Lung (tissue), 12 donors: ENCODE measurements around the gene ITPK1. TPM values are rescaled to one million over a fixed set of nuclear protein-coding genes. Genes with fewer than 3 reads are reported as not detected.

Experiments
- ATAC-seq: fragments of 200-7000 bp; cut with Tn5 transposase; one replicate; pipeline ENCODE4 v1.9.1; 2020; ENCODE audit warnings: moderate number of reproducible peaks; ENCODE audit not compliant: insufficient read depth, low FRiP score
- DNase-seq, 3 donors: peaks; one replicate each; pipeline ENCODE4 v3.0.0-alpha.2; 2013 to 2017
- H3K27ac ChIP-seq, 2 donors: one replicate each; pipeline ENCODE4 v1.5.1; 2013; ENCODE audit warnings: mild to moderate bottlenecking in 2 of 2, moderate library complexity in 2 of 2, control low read depth in 1 of 2, inconsistent platforms in 1 of 2, low read depth in 1 of 2, low read length in 1 of 2
- H3K27me3 ChIP-seq, 3 donors: one replicate each; pipeline ENCODE4 v1.5.1; 2013; ENCODE audit warnings: low read length in 2 of 3; ENCODE audit not compliant: control insufficient read depth in 3 of 3, insufficient read depth in 3 of 3
- H3K36me3 ChIP-seq, 4 donors: one replicate each; pipeline ENCODE4 v1.5.1; 2013; ENCODE audit warnings: low read length in 4 of 4, mild to moderate bottlenecking in 1 of 4, moderate library complexity in 1 of 4; ENCODE audit not compliant: control insufficient read depth in 4 of 4, insufficient read depth in 4 of 4
- H3K4me1 ChIP-seq, 5 donors: one replicate each; pipeline ENCODE4 v1.5.1; 2013; ENCODE audit warnings: low read length in 5 of 5, mild to moderate bottlenecking in 2 of 5, moderate library complexity in 1 of 5; ENCODE audit not compliant: control insufficient read depth in 5 of 5, insufficient read depth in 5 of 5
- H3K4me3 ChIP-seq: one replicate; pipeline ENCODE4 v1.5.1; 2013; ENCODE audit warnings: mild to moderate bottlenecking, control low read depth, moderate library complexity
- H3K9ac ChIP-seq, 2 donors: one replicate each; pipeline ENCODE4 v1.5.1; 2013; ENCODE audit warnings: low read length in 2 of 2, control low read depth in 1 of 2; ENCODE audit not compliant: insufficient read depth in 1 of 2
- H3K9me3 ChIP-seq, 4 donors: one replicate each; pipeline ENCODE4 v1.5.1; 2013; ENCODE audit warnings: low read length in 3 of 4, mild to moderate bottlenecking in 1 of 4, moderate library complexity in 1 of 4; ENCODE audit not compliant: control insufficient read depth in 4 of 4, insufficient read depth in 3 of 4
- CTCF ChIP-seq: IDR thresholded peaks from 2 replicates; pipeline ENCODE4 v1.5.1; 2012; ENCODE audit warnings: mild to moderate bottlenecking; ENCODE audit errors: control extremely low read depth, extremely low read depth
- WGBS, 2 donors: extraction: QIAGEN DNeasy Blood & Tissue Kit; methylation state at CpG; one replicate each; pipeline ENCODE4 v1.1.7; 2013; 5-methylcytosine and 5-hydroxymethylcytosine counted together
- polyA plus RNA-seq, 2 donors: library from polyadenylated mRNA; stranded (reverse); fragments of 200-250 nt; gene quantifications; one replicate each; pipeline ENCODE4 v1.2.1, GENCODE V29; 2013
- total RNA-seq, 2 donors: library from RNA; depleted of rRNA in 1 of 2; stranded (reverse); fragments of >200 nt in 1 of 2; gene quantifications; one replicate each; pipeline ENCODE4 v1.2.1, GENCODE V29; 2014 to 2021
- donor health status: control.
- donor health status: control.
- donor health status: Bipolar disorder and iron deficiency.
- donor health status: healthy.
- donor health status: DM: yes; HTN: yes; CAD: no.

Gene ITPK1
- total and polyA plus RNA-seq, 4 donors = 17.5 to 99.4 (median 45.3) TPM

GRCh38 chr14:92967346-92967926 lies 148.3 kb downstream of the ITPK1 start:
- WGBS, 2 donors = 96 to 97% methylated on average over 2 of the region's 2 CpGs
- Histone ChIP-seq H3K27ac (no peak overlapping the region), H3K36me3 (peaks cover 0 to 4% (median 0%) of the 10 kb centered on the region in 4 donors), H3K27me3 (no peaks in the 10 kb centered on the region), H3K9ac (no peak overlapping the region), H3K4me1 (peaks cover 0 to 9% (median 6%) of the 10 kb centered on the region in 5 donors), H3K4me3 (no peak overlapping the region), H3K9me3 (no peaks in the 10 kb centered on the region)
- DNase-seq (no peak), ATAC-seq (no peak)
- TF ChIP-seq CTCF = no peak

- ATAC-seq (no peak), DNase-seq (no peak)
- 73 to 80% methylated on average over 1 of the region's 1 CpG for WGBS, 2 donors
- Histone ChIP-seq H3K36me3 (peaks cover 0 to 21% (median 3%) of the 10 kb centered on the region in 4 donors), H3K4me1 (peaks cover 0 to 11% (median 6%) of the 10 kb centered on the region in 5 donors), H3K27ac (no peak overlapping the region), H3K27me3 (no peaks in the 10 kb centered on the region), H3K9ac (no peak overlapping the region), H3K9me3 (no peaks in the 10 kb centered on the region), H3K4me3 (no peak overlapping the region)
- no peak for TF ChIP-seq CTCF
Observed at GRCh38 chr14:92965281-92965680, 150.4 kb downstream of the ITPK1 start.

- Histone ChIP-seq H3K27ac (peak overlapping the region in 1 of 2 donors; percentile 28), H3K4me3 (no peak overlapping the region), H3K4me1 (peaks cover 0 to 16% (median 7%) of the 10 kb centered on the region in 5 donors), H3K9me3 (no peaks in the 10 kb centered on the region), H3K27me3 (no peaks in the 10 kb centered on the region), H3K36me3 (peaks cover 0 to 25% (median 3%) of the 10 kb centered on the region in 4 donors), H3K9ac (peak overlapping the region in 1 of 2 donors; percentile 39)
- WGBS, 2 donors = 86 to 92% methylated on average over 12 of the region's 12 CpGs
- TF ChIP-seq CTCF = no peak
- DNase-seq (no peak), ATAC-seq (no peak)
Observed at GRCh38 chr14:92964124-92965109, 151.3 kb downstream of the ITPK1 start.
